Measurements from ENCODE around the gene RNF166.

RNF166 gene

DNA sequence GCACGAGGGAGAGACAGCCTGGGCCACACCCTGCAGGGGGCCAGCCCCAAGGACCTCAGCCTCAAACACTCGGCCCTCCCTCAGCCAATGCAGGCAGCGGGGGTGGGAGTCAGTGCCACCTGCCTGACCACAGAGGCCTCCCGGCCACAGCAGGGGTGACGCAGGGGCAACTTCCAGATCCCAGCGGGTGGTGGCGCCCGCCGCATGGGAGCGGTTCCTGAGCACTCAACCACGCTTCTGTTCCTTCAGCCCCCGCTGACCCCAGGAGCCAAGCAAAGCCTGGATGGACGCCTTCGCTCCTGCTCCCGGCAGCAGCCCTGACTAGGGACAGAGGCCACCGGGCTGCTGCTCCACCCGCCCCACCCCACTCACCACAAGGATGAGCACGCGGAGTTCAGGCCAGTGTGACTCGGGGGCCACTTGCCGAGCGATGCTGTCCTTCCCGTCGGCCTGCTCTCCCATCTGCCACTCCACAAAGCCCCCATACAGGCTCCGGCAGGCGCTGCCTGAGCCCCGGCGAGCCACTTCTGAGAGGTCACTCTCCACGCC is 50.4 kb downstream of the RNF166 start:
- no peak overlapping the region for H3K4me3 Mint-ChIP-seq
- no peaks in the 10 kb centered on the region for H3K9me3 Mint-ChIP-seq
- H3K27ac Mint-ChIP-seq = no peak overlapping the region
- peaks cover 54% of the 10 kb centered on the region for H3K36me3 Mint-ChIP-seq (ENCODE audit: insufficient read depth)
- no peak for DNase-seq
- no peaks in the 10 kb centered on the region for H3K27me3 Mint-ChIP-seq
- peaks cover 7 to 17% of the 10 kb centered on the region in 2 donors for H3K4me1 Mint-ChIP-seq (ENCODE audit: low read depth in 2 of 2)
- ATAC-seq (replicated peaks) = no peak

DNA sequence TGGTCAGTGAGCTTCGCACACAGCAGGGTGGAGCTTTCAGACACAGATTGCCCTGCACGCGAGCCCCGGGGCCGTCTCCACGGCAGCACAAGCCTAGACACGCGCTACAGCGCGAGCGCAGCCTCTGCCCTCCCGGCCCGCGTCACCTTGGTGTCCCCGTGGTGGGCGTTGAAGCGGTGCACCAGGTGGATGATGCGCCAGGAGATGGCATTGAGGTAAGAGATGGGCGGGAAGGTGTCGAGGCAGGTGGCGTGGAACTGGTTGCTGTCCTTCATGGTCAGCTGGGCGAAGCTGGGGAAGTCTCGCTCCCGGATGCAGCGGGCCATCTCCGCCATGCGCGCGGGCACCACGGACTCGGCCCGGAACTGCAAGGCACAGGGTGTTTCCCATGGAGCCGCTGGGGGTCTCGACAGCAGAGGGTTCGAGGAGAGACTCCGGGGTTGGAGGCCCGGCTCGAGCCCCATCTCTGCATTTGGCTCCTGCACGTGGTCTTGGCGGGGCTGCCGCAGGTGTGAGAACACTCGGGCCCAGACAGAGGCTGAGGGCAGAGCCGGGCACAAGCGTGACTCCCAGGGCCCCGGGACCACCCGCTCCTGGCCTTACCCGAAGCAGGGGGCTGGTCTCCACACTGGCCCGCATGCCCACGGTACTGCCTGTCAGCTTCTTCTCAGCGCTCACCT is 51.0 kb downstream of the RNF166 start:
- DNase-seq (no peak), ATAC-seq (replicated peaks) (no peak)
- Mint-ChIP-seq H3K27ac (peak overlapping the region in 1 of 2 donors; percentile 79), H3K36me3 (ENCODE audit: insufficient read depth) (peaks cover 58% of the 10 kb centered on the region), H3K4me1 (ENCODE audit: low read depth in 2 of 2) (peaks cover 7 to 17% of the 10 kb centered on the region in 2 donors), H3K9me3 (no peaks in the 10 kb centered on the region), H3K27me3 (no peaks in the 10 kb centered on the region), H3K4me3 (peak overlapping the region in 1 of 2 donors; percentile 29)

DNA sequence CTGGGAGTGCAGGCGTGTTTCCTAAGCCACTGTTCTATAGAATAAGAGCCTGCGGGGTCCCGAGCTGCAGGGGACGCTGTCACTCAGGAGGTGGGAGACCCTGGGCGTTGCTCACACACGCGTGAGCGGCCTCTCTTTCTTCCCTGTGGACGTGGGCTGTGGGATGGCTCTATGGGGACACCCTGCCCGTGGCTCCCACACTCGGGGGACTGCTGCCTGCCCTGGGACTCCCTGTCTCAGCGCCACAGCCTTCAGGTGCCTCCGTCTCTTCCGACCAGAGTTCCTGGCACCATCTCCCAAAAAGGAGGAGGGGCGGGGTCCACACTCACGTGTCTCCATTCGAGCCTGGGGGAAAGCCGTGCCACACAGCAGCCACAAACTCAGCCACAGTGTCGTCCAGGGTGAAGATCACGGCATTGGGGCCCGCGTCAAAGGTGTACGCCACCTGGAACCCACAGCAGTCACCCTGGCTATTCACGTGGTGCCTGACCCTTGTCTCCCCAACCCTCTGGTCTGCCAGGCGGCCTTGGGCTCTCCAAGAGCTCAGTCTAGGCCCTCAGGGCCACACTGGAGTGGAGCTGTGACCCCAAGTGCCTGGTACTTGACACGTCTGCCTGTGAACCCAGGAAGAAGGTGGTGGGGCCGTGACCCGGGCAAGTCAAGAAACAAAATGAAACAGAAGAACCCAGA is 51.7 kb downstream of the RNF166 start:
- Mint-ChIP-seq H3K9me3 (no peaks in the 10 kb centered on the region), H3K4me1 (ENCODE audit: low read depth in 2 of 2) (peaks cover 7 to 20% of the 10 kb centered on the region in 2 donors), H3K36me3 (ENCODE audit: insufficient read depth) (peaks cover 59% of the 10 kb centered on the region), H3K4me3 (peak overlapping the region in 1 of 2 donors; percentile 29), H3K27me3 (no peaks in the 10 kb centered on the region), H3K27ac (peak overlapping the region in 1 of 2 donors; percentile 79)
- no peak for DNase-seq
- no peak for ATAC-seq (replicated peaks)

DNA sequence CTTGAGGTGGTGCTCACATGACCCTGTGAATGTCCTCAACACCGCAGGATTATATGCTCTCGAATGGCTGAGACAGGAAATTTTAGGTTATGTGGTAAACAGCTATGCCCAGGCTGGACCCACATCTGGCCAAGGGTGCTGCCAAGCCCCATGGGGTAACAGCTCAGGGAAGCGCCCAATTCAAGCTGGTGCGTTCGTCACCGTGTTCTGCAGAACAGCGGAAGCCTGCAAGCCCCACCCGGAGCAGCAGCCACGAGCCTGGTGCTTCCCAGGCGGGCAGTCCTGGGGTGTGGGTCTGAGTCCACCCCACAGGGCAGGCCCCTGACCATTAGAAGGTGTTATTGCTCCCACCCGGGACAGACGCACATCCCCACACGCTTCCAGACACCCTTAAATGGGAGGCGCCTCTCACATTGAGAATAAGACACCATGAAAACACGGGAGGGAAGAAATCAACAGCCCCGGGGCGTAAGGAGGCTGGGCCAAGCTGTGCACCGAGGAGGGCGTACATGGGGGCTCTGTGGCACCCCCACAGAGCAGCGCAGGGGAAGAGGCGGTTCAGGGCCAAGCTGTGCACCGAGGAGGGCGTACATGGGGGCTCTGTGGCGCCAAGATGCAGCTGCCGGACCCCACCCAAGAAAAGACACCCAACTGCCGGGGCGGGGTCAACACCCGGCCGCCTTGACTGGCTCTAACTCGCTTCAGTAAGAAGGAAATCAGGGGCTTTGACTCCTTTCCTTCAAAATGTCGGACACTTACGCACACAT is 52.4 kb downstream of the RNF166 start:
- no peak for DNase-seq
- Mint-ChIP-seq H3K36me3 (ENCODE audit: insufficient read depth) (peaks cover 64% of the 10 kb centered on the region), H3K9me3 (no peaks in the 10 kb centered on the region), H3K4me1 (ENCODE audit: low read depth in 2 of 2) (peaks cover 13 to 23% of the 10 kb centered on the region in 2 donors), H3K4me3 (peak overlapping the region in 1 of 2 donors; percentile 29), H3K27ac (peak overlapping the region in 1 of 2 donors; percentile 79), H3K27me3 (no peaks in the 10 kb centered on the region)
- no peak for ATAC-seq (replicated peaks)

DNA sequence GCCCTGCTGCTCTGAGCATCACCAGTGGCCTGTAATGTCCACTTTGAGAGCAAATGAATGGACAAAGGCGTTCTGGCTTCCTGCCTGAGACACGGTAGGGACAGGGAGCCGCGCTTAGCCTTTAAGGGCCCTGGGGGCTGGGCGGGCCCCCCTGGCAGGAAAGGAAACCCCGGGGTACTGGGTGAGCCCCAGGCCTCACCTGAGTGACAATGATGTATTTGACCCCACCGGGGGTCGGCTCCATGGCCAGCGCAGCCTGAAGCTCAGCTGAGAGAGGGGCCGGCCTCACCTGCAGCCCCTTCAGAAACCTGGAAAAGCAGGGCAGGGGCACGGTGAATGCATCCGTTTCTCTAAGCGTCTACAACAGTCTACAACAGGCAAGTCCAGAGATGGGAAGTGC is 53.1 kb downstream of the RNF166 start:
- Mint-ChIP-seq H3K4me3 (peak overlapping the region in 1 of 2 donors; percentile 19), H3K4me1 (ENCODE audit: low read depth in 2 of 2) (peaks cover 13 to 23% of the 10 kb centered on the region in 2 donors), H3K36me3 (ENCODE audit: insufficient read depth) (peaks cover 65% of the 10 kb centered on the region), H3K27ac (peak overlapping the region in 1 of 2 donors; percentile 79), H3K27me3 (no peaks in the 10 kb centered on the region), H3K9me3 (no peaks in the 10 kb centered on the region)
- ATAC-seq (replicated peaks) (no peak), DNase-seq (no peak)

DNA sequence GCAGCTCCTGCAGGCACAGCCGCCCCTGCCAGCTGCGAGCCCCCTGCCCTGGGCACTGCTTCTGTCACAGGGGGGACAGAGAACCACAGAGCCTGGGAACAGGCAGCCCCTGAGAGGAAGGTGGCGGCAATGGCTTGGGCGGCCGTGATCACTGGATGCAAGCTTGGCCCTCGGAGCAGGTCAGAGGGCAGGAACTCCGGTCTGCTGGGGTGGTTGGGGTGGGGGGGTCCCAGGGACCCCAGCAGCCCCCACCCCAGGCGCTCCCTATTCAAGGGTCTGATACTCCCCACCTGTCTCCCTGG is 53.5 kb downstream of the RNF166 start:
- Mint-ChIP-seq H3K9me3 (no peaks in the 10 kb centered on the region), H3K27me3 (no peaks in the 10 kb centered on the region), H3K36me3 (ENCODE audit: insufficient read depth) (peaks cover 65% of the 10 kb centered on the region), H3K4me1 (ENCODE audit: low read depth in 2 of 2) (peaks cover 13 to 23% of the 10 kb centered on the region in 2 donors), H3K4me3 (peak overlapping the region in 1 of 2 donors; percentile 19), H3K27ac (peak overlapping the region in 1 of 2 donors; percentile 79)
- DNase-seq (no peak), ATAC-seq (replicated peaks) (no peak)

DNA sequence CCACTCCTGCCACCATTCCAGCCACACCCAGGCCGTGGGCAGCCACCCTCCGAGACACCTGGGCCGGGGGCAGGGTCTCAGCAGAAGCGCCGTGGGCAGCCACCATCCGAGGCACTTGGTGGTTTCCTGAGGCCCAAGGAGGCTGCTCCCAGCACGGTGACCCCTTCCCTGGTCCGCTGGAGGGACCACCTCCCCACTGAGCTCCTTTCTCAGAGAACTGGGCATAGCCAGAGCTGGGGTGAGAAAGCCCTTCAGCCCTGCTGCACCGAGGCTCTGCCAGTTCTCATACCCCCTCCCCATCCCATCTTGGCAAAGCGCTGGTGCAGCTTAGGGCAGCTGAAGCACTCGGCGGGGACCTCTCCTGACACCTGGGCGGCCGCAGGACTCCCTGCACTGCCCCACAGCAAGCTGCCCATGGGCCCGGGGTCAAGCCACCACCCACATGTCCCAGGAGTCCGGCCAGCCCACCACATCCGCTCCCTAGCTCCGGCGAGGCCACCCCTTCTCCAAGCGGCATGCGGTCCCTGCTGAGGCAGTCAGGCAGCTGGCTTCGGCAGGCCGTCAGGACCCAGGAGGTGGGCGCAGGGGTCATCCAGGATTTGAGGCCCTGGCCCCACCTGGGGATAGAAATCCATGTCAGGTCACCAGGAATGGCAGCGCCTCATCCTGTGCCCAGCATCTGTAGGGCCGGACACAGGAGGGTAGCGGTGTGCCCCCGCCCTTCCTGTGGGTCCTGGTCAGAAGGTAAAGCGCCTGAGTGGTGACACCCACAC is 54.0 kb downstream of the RNF166 start:
- Mint-ChIP-seq H3K36me3 (ENCODE audit: insufficient read depth) (peaks cover 66% of the 10 kb centered on the region), H3K9me3 (no peaks in the 10 kb centered on the region), H3K4me3 (peak overlapping the region; percentile 89), H3K4me1 (ENCODE audit: low read depth in 2 of 2) (peaks cover 13 to 23% of the 10 kb centered on the region in 2 donors), H3K27ac (peak overlapping the region; percentile 92 to 97), H3K27me3 (no peaks in the 10 kb centered on the region)
- DNase-seq = no peak
- ATAC-seq (replicated peaks) = no peak

DNA sequence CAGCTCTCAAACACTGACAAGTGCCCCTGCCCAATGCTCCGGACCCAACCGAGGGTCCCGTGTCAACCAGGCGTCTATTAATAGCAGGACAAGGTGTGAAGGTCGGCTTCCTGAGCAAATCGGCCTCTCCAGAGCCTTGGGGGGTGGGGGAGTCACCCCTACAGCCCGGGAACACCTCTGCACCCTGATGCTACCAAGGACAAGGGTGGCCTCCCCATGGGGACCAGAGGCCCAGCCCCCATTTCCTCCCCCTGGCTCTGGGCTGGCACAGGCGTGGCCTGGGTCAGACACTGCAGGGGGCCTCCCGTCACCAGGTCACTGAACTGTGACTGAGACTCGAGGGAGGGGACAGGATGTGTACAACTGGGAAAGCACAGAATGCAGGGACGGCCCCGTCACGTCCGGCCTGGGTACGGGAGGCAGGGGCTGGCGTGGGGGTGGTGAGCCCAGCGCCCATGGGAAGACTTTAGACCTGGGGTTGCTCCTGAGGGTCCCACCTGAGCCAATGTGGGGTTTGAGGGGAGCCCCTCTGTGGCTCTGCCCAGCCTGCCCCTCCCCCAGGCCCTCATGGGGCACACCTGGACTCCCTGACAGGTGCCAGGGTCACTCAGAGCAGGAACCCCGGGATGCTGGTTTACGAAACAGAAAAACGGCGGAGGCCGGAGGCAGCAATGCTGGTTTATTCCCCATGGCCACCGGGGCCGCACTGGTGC is 54.8 kb downstream of the RNF166 start:
- ATAC-seq (replicated peaks) = peak; percentile 76
- DNase-seq = peak; percentile 75 to 81 (median 80)
- H3K9me3 Mint-ChIP-seq = no peaks in the 10 kb centered on the region
- H3K27me3 Mint-ChIP-seq = no peaks in the 10 kb centered on the region
- H3K4me3 Mint-ChIP-seq = peak overlapping the region; percentile 89
- peaks cover 70% of the 10 kb centered on the region for H3K36me3 Mint-ChIP-seq (ENCODE audit: insufficient read depth)
- H3K4me1 Mint-ChIP-seq (ENCODE audit: low read depth in 2 of 2) = peaks cover 13 to 23% of the 10 kb centered on the region in 2 donors
- peak overlapping the region; percentile 92 to 97 for H3K27ac Mint-ChIP-seq

DNA sequence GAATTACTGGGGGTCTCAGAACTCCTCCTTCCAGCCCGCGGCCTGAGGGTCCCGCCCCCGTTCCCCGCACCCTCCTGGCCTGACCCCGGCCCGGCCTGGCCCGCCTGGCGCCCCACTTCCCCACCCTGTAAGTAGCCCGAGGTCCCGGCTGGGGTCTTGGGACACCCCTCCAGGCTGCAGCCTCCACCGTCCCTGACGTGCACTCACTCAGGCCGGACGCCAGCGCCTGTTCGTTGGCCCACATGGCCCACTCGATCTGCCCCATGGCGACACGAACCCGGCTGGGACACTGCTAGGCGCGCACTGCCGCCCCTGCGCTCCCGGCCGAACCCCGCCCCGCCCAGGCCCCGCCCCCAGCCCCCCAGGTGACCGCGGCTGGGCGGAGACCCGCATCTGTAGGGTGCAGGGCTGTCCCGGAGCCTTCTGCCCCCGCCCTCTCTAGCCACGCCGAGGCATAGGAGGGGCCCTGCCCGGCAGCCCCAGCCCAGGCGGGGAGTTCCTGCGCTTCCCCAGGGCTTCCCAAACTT is 55.4 kb downstream of the RNF166 start, which contains the start of gene CYBA:
CYBA (minus strand) TSS at position 305 of the 527 bp plus-strand sequence; CDS start at position 265, 40 bp downstream.
- peaks cover 67% of the 10 kb centered on the region for H3K36me3 Mint-ChIP-seq (ENCODE audit: insufficient read depth)
- no peaks in the 10 kb centered on the region for H3K9me3 Mint-ChIP-seq
- peaks cover 13 to 23% of the 10 kb centered on the region in 2 donors for H3K4me1 Mint-ChIP-seq (ENCODE audit: low read depth in 2 of 2)

DNA sequence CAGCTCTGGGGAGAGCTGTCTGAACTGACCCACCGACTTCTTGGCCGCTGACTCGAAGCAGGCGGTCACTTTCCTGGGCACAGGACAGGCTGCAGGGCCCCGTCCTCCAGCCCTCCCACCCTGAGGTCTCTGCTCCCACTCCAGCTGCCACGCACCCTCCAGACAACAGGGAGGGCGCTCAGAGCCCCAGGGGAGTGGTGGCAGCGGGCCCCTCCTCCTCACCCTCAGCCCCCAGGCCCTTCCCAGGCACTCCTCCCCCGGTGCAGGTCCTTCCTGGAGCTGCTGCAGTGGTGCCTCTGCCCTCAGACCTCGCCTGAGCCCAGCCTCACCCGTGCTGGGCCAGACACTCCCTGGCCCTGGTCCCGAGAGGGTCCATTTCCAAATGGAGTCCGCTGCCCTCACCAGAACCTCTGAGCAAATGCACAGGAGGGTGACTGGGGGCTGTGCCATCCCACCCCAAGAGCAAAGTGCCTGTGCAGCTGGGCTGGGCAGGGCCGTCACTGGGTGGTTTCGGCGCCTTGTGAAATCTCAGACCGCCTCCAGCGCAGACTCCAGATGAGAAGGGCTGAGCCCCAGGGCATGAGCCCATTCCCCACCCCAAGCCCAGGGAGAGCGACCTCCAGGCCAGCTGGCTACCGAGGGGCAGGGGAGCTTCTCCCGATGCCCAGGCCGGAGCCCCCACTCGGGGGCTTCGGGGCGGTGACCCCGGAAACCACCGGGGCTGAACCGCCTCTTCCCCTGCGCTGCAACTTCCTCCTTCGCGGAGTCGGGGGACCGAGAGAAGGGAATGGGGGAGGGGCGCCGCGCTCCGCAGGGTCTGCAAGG is 56.1 kb downstream of the RNF166 start:
- DNase-seq = peak; percentile 45 to 52 (median 51)
- ATAC-seq (replicated peaks) = peak; percentile 22
- Mint-ChIP-seq H3K36me3 (ENCODE audit: insufficient read depth) (peaks cover 69% of the 10 kb centered on the region), H3K27me3 (no peaks in the 10 kb centered on the region), H3K27ac (peak overlapping the region; percentile 92 to 97), H3K4me1 (ENCODE audit: low read depth in 2 of 2) (peaks cover 15 to 25% of the 10 kb centered on the region in 2 donors), H3K9me3 (no peaks in the 10 kb centered on the region), H3K4me3 (peak overlapping the region; percentile 89)

More for the DNA sequence above, 55.4 kb downstream of the RNF166 start, which contains the start of gene CYBA:
- H3K27me3 Mint-ChIP-seq = no peaks in the 10 kb centered on the region
- H3K4me3 Mint-ChIP-seq = peak within 1 kb of the TSS; percentile 89
- ATAC-seq (replicated peaks) (peak; percentile 79), DNase-seq (peak; percentile 83 to 88 (median 85))
- H3K27ac Mint-ChIP-seq = peak within 1 kb of the TSS; percentile 92 to 97

DNA sequence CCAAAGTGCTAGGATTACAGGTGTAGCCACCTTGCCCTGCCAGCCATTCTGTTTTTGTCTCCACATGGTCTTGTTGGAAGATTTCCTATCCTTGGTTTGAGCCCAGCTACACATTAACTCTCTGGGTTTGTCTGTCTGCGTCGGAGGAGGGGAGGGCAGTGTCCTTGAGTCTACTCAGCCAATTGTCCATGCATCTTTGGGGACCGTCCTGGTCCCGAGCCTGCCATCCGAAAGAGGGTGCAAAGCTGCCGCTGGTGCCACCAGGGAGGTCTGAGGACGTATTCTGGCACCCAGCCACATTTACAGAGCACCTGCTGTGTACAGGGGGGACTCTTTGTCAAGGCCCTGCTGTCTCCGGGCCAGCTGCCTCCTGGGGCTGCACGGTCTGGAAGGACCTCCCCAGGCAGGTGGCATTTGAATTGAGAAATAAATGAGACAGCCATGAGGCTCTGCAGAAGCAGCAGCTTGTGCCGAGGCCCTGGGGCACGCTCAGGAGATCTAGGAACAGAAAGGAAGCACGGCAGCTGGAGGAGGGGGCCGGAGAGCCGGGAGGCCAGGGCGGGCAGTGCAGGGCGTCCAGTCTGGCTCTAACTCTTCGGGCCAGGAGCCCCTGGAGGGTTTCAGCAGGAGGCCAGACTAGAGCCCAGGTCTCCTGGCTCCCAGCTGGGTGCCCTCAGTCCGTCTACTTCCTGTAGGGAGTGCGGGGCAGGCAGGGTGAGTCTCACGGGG is 56.8 kb downstream of the RNF166 start:
- Mint-ChIP-seq H3K4me3 (peak overlapping the region; percentile 89), H3K9me3 (no peaks in the 10 kb centered on the region), H3K4me1 (ENCODE audit: low read depth in 2 of 2) (peaks cover 23 to 24% of the 10 kb centered on the region in 2 donors), H3K27ac (peak overlapping the region; percentile 41 to 97), H3K27me3 (no peaks in the 10 kb centered on the region), H3K36me3 (ENCODE audit: insufficient read depth) (peaks cover 69% of the 10 kb centered on the region)
- no peak for DNase-seq
- ATAC-seq (replicated peaks) = no peak

Data from effector memory CD8-positive, alpha-beta T cell (primary cell).